ENCODE results near the gene WIPI1. TPM values are rescaled to one million over a fixed set of nuclear protein-coding genes. Genes with fewer than 3 reads are reported as not detected.
A peak's percentile ranks its signal among the peaks of the same experiment; 100 is the strongest.

The WIPI1 gene
- total and polyA plus RNA-seq, 2 of the 13 experiments (the other 11 are each of a cell fraction or from before 2014, with no cell fraction given), result 29.4 to 141 TPM

- TF ChIP-seq ZBTB10 (CRISPR knock-in tag; IDR thresholded peaks at IDR 0.05; ENCODE audit: borderline replicate concordance) (peak; percentile 98), ZBTB25 (CRISPR knock-in tag; IDR thresholded peaks at IDR 0.05) (peak; percentile 72), TMF1 (CRISPR knock-in tag; IDR thresholded peaks at IDR 0.05; ENCODE audit: low read depth) (peak; percentile 57; the same call in 1 of the 2 replicates), SNAPC5 (CRISPR knock-in tag; IDR thresholded peaks at IDR 0.05; ENCODE audit: borderline replicate concordance) (no peak; the same call in 1 of the 2 replicates), PHF21A (CRISPR knock-in tag; IDR thresholded peaks at IDR 0.05) (peak; percentile 97), SAFB2 (CRISPR knock-in tag; IDR thresholded peaks at IDR 0.05; ENCODE audit: borderline replicate concordance, low read depth) (0 out of 2 replicates have a peak, but pooled peaks have one; percentile 25), DRAP1 (CRISPR knock-in tag; IDR thresholded peaks at IDR 0.05) (no peak; the same call in 1 of the 2 replicates), GATAD1 (CRISPR knock-in tag; IDR thresholded peaks at IDR 0.05) (peak; percentile 66; the same call in 1 of the 2 replicates), ZNF530 (CRISPR knock-in tag; IDR thresholded peaks at IDR 0.05; ENCODE audit: low read depth) (no peak), ZBTB2 (CRISPR knock-in tag; IDR thresholded peaks at IDR 0.05; ENCODE audit: low read depth) (0 out of 2 replicates have a peak, but pooled peaks have one; percentile 23), IRF9 (CRISPR knock-in tag; IDR thresholded peaks at IDR 0.05; ENCODE audit: borderline replicate concordance) (peak; percentile 96), FOXP1 (IDR thresholded peaks at IDR 0.05) (peak; percentile 16), FOXP1 (CRISPR knock-in tag; IDR thresholded peaks at IDR 0.05) (peak; percentile 95), SMARCE1 (IDR thresholded peaks at IDR 0.05; ENCODE audit: borderline replicate concordance) (no peak), SYNCRIP (IDR thresholded peaks at IDR 0.05; ENCODE audit: insufficient read depth, low read depth, low read length) (no peak)
Observed at GRCh38 chr17:68383443-68384321, 73.6 kb downstream of the WIPI1 start (continued).

Data from HepG2 (cell line).